GM12873 (cell line): ENCODE data around the gene FAM83D.

Experiments used
- TF ChIP-seq, protein P1 (sequence below): IDR thresholded peaks from 2 replicates; pipeline ENCODE4 v1.5.1; 2012; ENCODE audit warnings: low read depth, mild to moderate bottlenecking, moderate library complexity, low read length, control low read depth; ENCODE audit not compliant: insufficient read depth; ENCODE audit errors: missing control alignments

Gene FAM83D, protein sequence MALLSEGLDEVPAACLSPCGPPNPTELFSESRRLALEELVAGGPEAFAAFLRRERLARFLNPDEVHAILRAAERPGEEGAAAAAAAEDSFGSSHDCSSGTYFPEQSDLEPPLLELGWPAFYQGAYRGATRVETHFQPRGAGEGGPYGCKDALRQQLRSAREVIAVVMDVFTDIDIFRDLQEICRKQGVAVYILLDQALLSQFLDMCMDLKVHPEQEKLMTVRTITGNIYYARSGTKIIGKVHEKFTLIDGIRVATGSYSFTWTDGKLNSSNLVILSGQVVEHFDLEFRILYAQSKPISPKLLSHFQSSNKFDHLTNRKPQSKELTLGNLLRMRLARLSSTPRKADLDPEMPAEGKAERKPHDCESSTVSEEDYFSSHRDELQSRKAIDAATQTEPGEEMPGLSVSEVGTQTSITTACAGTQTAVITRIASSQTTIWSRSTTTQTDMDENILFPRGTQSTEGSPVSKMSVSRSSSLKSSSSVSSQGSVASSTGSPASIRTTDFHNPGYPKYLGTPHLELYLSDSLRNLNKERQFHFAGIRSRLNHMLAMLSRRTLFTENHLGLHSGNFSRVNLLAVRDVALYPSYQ

DNA sequence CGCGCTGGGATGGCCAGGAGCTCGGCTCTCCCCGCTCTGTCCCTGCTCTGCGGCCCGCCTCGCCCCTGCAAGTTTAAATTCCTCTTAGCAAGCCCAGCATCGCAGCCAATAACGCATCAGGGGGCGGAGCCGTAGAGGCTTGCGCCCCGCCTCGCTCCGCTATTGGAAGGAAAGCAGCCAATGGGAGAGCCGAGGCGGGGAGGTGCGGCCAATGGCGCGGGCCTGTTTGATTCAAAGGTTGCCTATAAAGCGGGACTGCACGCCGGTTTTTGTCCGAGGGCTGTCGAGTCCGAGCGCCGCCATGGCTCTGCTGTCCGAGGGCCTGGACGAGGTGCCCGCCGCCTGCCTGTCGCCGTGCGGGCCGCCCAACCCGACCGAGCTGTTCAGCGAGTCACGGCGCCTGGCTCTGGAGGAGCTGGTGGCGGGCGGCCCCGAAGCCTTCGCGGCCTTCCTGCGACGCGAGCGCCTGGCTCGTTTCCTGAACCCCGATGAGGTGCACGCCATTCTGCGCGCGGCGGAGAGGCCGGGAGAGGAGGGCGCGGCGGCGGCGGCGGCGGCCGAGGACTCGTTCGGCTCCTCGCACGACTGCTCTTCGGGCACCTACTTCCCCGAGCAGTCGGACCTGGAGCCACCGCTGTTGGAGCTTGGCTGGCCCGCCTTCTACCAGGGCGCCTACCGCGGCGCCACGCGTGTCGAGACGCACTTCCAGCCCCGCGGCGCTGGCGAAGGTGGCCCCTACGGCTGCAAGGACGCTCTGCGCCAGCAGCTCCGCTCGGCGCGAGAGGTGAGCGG lies at the start of gene FAM83D:
Gene FAM83D, plus strand, starts transcription at position 276 of the 792 bp plus-strand sequence. Its CDS starts 26 bp downstream, at position 302.
- TF ChIP-seq, protein P1, sequence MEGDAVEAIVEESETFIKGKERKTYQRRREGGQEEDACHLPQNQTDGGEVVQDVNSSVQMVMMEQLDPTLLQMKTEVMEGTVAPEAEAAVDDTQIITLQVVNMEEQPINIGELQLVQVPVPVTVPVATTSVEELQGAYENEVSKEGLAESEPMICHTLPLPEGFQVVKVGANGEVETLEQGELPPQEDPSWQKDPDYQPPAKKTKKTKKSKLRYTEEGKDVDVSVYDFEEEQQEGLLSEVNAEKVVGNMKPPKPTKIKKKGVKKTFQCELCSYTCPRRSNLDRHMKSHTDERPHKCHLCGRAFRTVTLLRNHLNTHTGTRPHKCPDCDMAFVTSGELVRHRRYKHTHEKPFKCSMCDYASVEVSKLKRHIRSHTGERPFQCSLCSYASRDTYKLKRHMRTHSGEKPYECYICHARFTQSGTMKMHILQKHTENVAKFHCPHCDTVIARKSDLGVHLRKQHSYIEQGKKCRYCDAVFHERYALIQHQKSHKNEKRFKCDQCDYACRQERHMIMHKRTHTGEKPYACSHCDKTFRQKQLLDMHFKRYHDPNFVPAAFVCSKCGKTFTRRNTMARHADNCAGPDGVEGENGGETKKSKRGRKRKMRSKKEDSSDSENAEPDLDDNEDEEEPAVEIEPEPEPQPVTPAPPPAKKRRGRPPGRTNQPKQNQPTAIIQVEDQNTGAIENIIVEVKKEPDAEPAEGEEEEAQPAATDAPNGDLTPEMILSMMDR: no peak

- TF ChIP-seq, protein P1: no peak
These were observed 48.7 kb upstream of the FAM83D start for GRCh38 chr20:38877483-38877882.

- TF ChIP-seq, protein P1: no peak
These were observed 47.4 kb upstream of the FAM83D start for GRCh38 chr20:38878866-38879265.

DNA sequence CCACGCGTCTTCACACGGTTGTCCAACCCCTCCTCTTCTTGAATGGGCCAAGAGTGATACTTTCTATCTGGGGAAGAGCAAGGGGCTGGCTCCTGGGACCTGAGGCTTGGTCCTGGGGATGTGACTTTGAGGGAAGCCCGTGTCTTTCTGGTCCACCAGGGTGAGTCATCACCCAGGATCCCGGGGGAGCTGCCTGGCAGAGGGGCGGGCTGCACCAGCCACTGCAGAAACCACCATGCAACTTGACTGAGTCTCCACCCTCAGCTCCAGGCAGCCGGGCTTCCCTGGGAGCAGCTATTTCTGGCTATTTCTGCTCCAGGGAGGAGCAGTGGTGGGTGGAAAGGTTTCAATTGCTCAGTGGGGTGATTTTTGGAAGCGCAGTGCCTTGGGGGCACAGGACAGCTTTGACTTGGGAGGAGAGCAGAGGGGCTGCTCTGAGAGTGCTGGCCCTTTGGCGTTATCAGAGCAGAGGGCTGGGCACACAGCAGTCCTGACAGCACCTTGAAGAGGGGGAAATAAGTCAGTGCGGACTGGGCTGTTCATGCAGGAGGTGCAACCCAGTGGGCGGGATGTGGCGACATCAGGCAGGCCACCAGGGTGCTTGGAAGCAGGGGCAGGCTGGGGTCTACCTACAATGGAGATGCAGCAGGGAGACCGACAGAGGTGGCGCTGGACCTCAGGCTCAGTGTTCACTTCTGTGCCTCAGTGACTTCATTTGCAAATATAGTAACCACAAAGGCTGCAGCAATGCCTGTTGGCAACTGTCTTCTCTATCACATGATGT lies 45.1 kb upstream of the FAM83D start:
- TF ChIP-seq, protein P1: peak; percentile 43

GRCh38 chr20:38881806-38882440 lies 44.3 kb upstream of the FAM83D start:
- TF ChIP-seq, protein P1: no peak

DNA sequence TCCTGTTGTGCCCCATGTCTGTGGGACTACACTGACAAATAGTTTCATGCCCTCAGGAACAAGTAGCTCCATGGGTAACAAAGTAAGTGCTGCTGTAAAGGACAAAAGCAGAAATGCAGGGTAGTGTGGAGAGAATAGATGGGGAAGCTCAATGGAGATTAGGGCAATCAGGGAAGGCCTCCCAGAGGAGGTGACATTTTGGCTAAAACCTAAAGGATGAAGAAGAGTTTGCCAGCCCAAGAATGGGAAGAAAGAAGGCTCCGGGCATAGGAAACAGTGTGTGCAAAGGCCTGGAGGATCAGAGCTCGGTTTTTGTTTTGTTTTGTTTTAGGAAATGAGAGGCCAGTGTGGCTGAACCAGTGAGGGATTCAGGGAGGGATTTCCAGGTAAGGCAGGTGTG lies 43.6 kb upstream of the FAM83D start:
- TF ChIP-seq, protein P1: no peak
